Measurements from ENCODE around the gene CHRNA10.
"Not testable (repeated sequence)": the region's sequence is repeated elsewhere in the genome, so short reads cannot be mapped to it uniquely, and the experiment has no call there.

The CHRNA10 gene

GRCh38 chr11:3644817-3645235 is 26.4 kb downstream of the CHRNA10 start, which contains the start of gene ART1:
Gene ART1 (plus strand): TSS chr11:3645128. CDS start chr11:3659214, 14,086 bp downstream.
- DNase-seq (ENCODE audit: low spot score): no peak
- TF ChIP-seq CTCF (IDR thresholded peaks at IDR 0.05; ENCODE audit: extremely low read depth, insufficient read depth, missing control alignments): no peak
- in situ Hi-C loops (cut with MboI; ENCODE audit: low pct_unique_long_range_greater_than_20kb, low sequenced_read_pairs, unreplicated experiment): no loop called here

- in situ Hi-C loops (cut with MboI; ENCODE audit: low pct_unique_long_range_greater_than_20kb, low sequenced_read_pairs, unreplicated experiment); DNase-seq (ENCODE audit: low spot score): not testable (repeated sequence)
These were observed 28.1 kb downstream of the CHRNA10 start for GRCh38 chr11:3643102-3643546.

GRCh38 chr11:3642071-3642951 is 28.9 kb downstream of the CHRNA10 start:
- no peak for TF ChIP-seq CTCF (IDR thresholded peaks at IDR 0.05; ENCODE audit: extremely low read depth, insufficient read depth, missing control alignments)
- in situ Hi-C loops (cut with MboI; ENCODE audit: low pct_unique_long_range_greater_than_20kb, low sequenced_read_pairs, unreplicated experiment): no loop called here
- peak; percentile 84 for DNase-seq (ENCODE audit: low spot score)

- no peak for DNase-seq (ENCODE audit: low spot score)
- in situ Hi-C loops (cut with MboI; ENCODE audit: low pct_unique_long_range_greater_than_20kb, low sequenced_read_pairs, unreplicated experiment): no loop called here
- TF ChIP-seq CTCF (IDR thresholded peaks at IDR 0.05; ENCODE audit: extremely low read depth, insufficient read depth, missing control alignments): no peak
These were observed 29.5 kb downstream of the CHRNA10 start, which contains the start of gene ART5 for GRCh38 chr11:3641701-3642070. Gene ART5 (minus strand): TSS chr11:3641992. CDS start chr11:3641862, 130 bp downstream.

- no peak for DNase-seq (ENCODE audit: low spot score)
- in situ Hi-C loops (cut with MboI; ENCODE audit: low pct_unique_long_range_greater_than_20kb, low sequenced_read_pairs, unreplicated experiment): no loop called here
- no peak for TF ChIP-seq CTCF (IDR thresholded peaks at IDR 0.05; ENCODE audit: extremely low read depth, insufficient read depth, missing control alignments)
These were observed 30.0 kb downstream of the CHRNA10 start for GRCh38 chr11:3641191-3641590.

GRCh38 chr11:3639841-3640240 is 31.3 kb downstream of the CHRNA10 start:
- no peak for TF ChIP-seq CTCF (IDR thresholded peaks at IDR 0.05; ENCODE audit: extremely low read depth, insufficient read depth, missing control alignments)
- in situ Hi-C loops (cut with MboI; ENCODE audit: low pct_unique_long_range_greater_than_20kb, low sequenced_read_pairs, unreplicated experiment): no loop called here
- no peak for DNase-seq (ENCODE audit: low spot score)

- in situ Hi-C loops (cut with MboI; ENCODE audit: low pct_unique_long_range_greater_than_20kb, low sequenced_read_pairs, unreplicated experiment): no loop called here
- TF ChIP-seq CTCF (IDR thresholded peaks at IDR 0.05; ENCODE audit: extremely low read depth, insufficient read depth, missing control alignments): no peak
- no peak for DNase-seq (ENCODE audit: low spot score)
These were observed 32.7 kb downstream of the CHRNA10 start for GRCh38 chr11:3638513-3638912.

Measured in GM13977 (cell line).